SIG-M5 treated with dmso at 0.1 percent for 504 hours (cell line): ENCODE measurements around the gene WWOX.

Experiments used
- DNase-seq: peaks from one replicate; lab custom pipeline; 2025; ENCODE audit not compliant: unreplicated experiment; lab: John Stamatoyannopoulos, UW

WWOX gene

GRCh38 chr16:79098907-79099306 is 999.5 kb downstream of the WWOX start:
- DNase-seq = no peak

- DNase-seq = no peak
Measured at GRCh38 chr16:79099716-79100115, 1000.3 kb downstream of the WWOX start.

- DNase-seq = no peak
Measured at GRCh38 chr16:79100447-79100846, 1001.0 kb downstream of the WWOX start.

- DNase-seq = no peak
Measured at GRCh38 chr16:79101491-79101890, 1002.0 kb downstream of the WWOX start.

GRCh38 chr16:79104567-79104966 is 1005.1 kb downstream of the WWOX start:
- DNase-seq = no peak

- DNase-seq = no peak
Measured at GRCh38 chr16:79107301-79107700, 1007.8 kb downstream of the WWOX start.

- no peak for DNase-seq
Measured at GRCh38 chr16:79109771-79110170, 1010.3 kb downstream of the WWOX start.

GRCh38 chr16:79110242-79110641 is 1010.8 kb downstream of the WWOX start:
- no peak for DNase-seq

- no peak for DNase-seq
Measured at GRCh38 chr16:79110953-79111352, 1011.5 kb downstream of the WWOX start.

GRCh38 chr16:79112462-79112861 is 1013.0 kb downstream of the WWOX start:
- DNase-seq = no peak

- no peak for DNase-seq
Measured at GRCh38 chr16:79113826-79114225, 1014.4 kb downstream of the WWOX start.

GRCh38 chr16:79114759-79115158 is 1015.3 kb downstream of the WWOX start:
- no peak for DNase-seq

- no peak for DNase-seq
Measured at GRCh38 chr16:79121906-79122305, 1022.5 kb downstream of the WWOX start.

- DNase-seq = no peak
Measured at GRCh38 chr16:79122343-79122742, 1022.9 kb downstream of the WWOX start.

- DNase-seq = no peak
Measured at GRCh38 chr16:79124016-79124756, 1024.7 kb downstream of the WWOX start.

GRCh38 chr16:79127766-79128165 is 1028.3 kb downstream of the WWOX start:
- no peak for DNase-seq

GRCh38 chr16:79128706-79129105 is 1029.3 kb downstream of the WWOX start:
- no peak for DNase-seq

GRCh38 chr16:79130616-79131015 is 1031.2 kb downstream of the WWOX start:
- DNase-seq = no peak

GRCh38 chr16:79131321-79132075 is 1032.0 kb downstream of the WWOX start:
- no peak for DNase-seq

GRCh38 chr16:79132701-79133100 is 1033.2 kb downstream of the WWOX start:
- DNase-seq = no peak

GRCh38 chr16:79134300-79134699 is 1034.8 kb downstream of the WWOX start:
- DNase-seq = no peak

- DNase-seq = no peak
Measured at GRCh38 chr16:79136955-79137354, 1037.5 kb downstream of the WWOX start.
